ENCODE data around the gene IGF2. TPM values are rescaled to one million over a fixed set of nuclear protein-coding genes. Genes with fewer than 3 reads are reported as not detected.

Gene IGF2
- total and polyA plus RNA-seq, 2 donors (not counting 1 experiment from before 2014, with no cell fraction given): not detected

- H3K4me3 ChIP-seq (ENCODE audit: control extremely low read depth in 1 of 5, extremely low read depth in 1 of 5, insufficient read depth in 1 of 5, low read depth in 2 of 5, low read length in 4 of 5): no peak overlapping the region
- ATAC-seq (ENCODE audit: low read depth) (no peak), DNase-seq (no peak)
- peaks cover 0 to 5% (median 0%) of the 10 kb centered on the region in 4 experiments for H3K27me3 ChIP-seq (replicated peaks in 1 of 4; ENCODE audit: control extremely low read depth in 1 of 4, control insufficient read depth in 3 of 4, insufficient read depth in 4 of 4, low read length in 3 of 4)
- H2AFZ ChIP-seq (ENCODE audit: insufficient read depth, low read depth, low read length, poor library complexity, severe bottlenecking): no peak overlapping the region
- Mint-ChIP-seq H3K4me1 (no peaks in the 10 kb centered on the region), H3K4me3 (no peak overlapping the region), H3K27me3 (peaks cover 7% of the 10 kb centered on the region), H3K9me3 (ENCODE audit: insufficient read depth) (no peaks in the 10 kb centered on the region), H3K27ac (no peak overlapping the region)
- no peaks in the 10 kb centered on the region for H3K4me1 ChIP-seq (ENCODE audit: control insufficient read depth in 2 of 2, insufficient read depth in 2 of 2, low read length in 2 of 2)
- H3K4me2 ChIP-seq (replicated peaks; ENCODE audit: low read depth, low read length, poor library complexity, severe bottlenecking): no peak overlapping the region
- no peak overlapping the region for H3K9ac ChIP-seq (ENCODE audit: low read length)
- TF ChIP-seq EZH2 (IDR thresholded peaks at IDR 0.05; ENCODE audit: borderline replicate concordance, insufficient read depth, low read depth, low read length, poor library complexity, severe bottlenecking) (no peak), CTCF (IDR thresholded peaks at IDR 0.05) (no peak)
- no peaks in the 10 kb centered on the region for H3K36me3 ChIP-seq (replicated peaks in 1 of 2; ENCODE audit: control extremely low read depth in 1 of 2, control insufficient read depth in 1 of 2, extremely low read depth in 1 of 2, insufficient read depth in 2 of 2, low read length in 1 of 2)
- H3K9me3 ChIP-seq (ENCODE audit: control extremely low read depth in 1 of 3, control insufficient read depth in 2 of 3, insufficient read depth in 1 of 3, low read length in 2 of 3): peaks cover 0 to 3% (median 0%) of the 10 kb centered on the region in 3 donors
- POLR2A ChIA-PET: no interaction called here
- CTCF ChIA-PET: interaction anchor here (1.0 kb wide), 1 partner anchor 240 kb away, joined by 3 read pairs; no protein-coding TSS in a partner anchor
- no peak overlapping the region for H3K27ac ChIP-seq (ENCODE audit: low read length in 2 of 2)
- H3K79me2 ChIP-seq (ENCODE audit: control insufficient read depth, insufficient read depth, low read length): no peaks in the 10 kb centered on the region
- H4K20me1 ChIP-seq (ENCODE audit: control insufficient read depth, insufficient read depth, low read length, poor library complexity, severe bottlenecking): no peaks in the 10 kb centered on the region
- intact Hi-C loops (cut with micrococcal nuclease): no loop called here
- 94% methylated on average over 7 of the region's 11 CpGs for WGBS (ENCODE audit: insufficient coverage)
Measured at GRCh38 chr11:2180789-2181370, 41.7 kb upstream of the IGF2 start.

- H3K4me1 ChIP-seq (ENCODE audit: control insufficient read depth in 2 of 2, insufficient read depth in 2 of 2, low read length in 2 of 2): no peaks in the 10 kb centered on the region
- H3K27ac Mint-ChIP-seq: no peak overlapping the region
- ATAC-seq (ENCODE audit: low read depth) (no peak), DNase-seq (no peak)
- POLR2A ChIA-PET: no interaction called here
- CTCF ChIA-PET: interaction anchor here (1.0 kb wide), 1 partner anchor 240 kb away, joined by 3 read pairs; no protein-coding TSS in a partner anchor
- H3K4me1 Mint-ChIP-seq: no peaks in the 10 kb centered on the region
- H3K4me3 ChIP-seq (ENCODE audit: control extremely low read depth in 1 of 5, extremely low read depth in 1 of 5, insufficient read depth in 1 of 5, low read depth in 2 of 5, low read length in 4 of 5): no peak overlapping the region
- WGBS (ENCODE audit: insufficient coverage): 89% methylated on average over 13 of the region's 15 CpGs
- H3K27ac ChIP-seq (ENCODE audit: low read length in 2 of 2): no peak overlapping the region
- no peaks in the 10 kb centered on the region for H3K36me3 ChIP-seq (replicated peaks in 1 of 2; ENCODE audit: control extremely low read depth in 1 of 2, control insufficient read depth in 1 of 2, extremely low read depth in 1 of 2, insufficient read depth in 2 of 2, low read length in 1 of 2)
- peaks cover 0 to 3% (median 0%) of the 10 kb centered on the region in 3 donors for H3K9me3 ChIP-seq (ENCODE audit: control extremely low read depth in 1 of 3, control insufficient read depth in 2 of 3, insufficient read depth in 1 of 3, low read length in 2 of 3)
- peaks cover 7% of the 10 kb centered on the region for H3K27me3 Mint-ChIP-seq
- no peak overlapping the region for H3K4me2 ChIP-seq (replicated peaks; ENCODE audit: low read depth, low read length, poor library complexity, severe bottlenecking)
- no peaks in the 10 kb centered on the region for H4K20me1 ChIP-seq (ENCODE audit: control insufficient read depth, insufficient read depth, low read length, poor library complexity, severe bottlenecking)
- no peak for TF ChIP-seq CTCF (IDR thresholded peaks at IDR 0.05)
- TF ChIP-seq EZH2 (IDR thresholded peaks at IDR 0.05; ENCODE audit: borderline replicate concordance, insufficient read depth, low read depth, low read length, poor library complexity, severe bottlenecking): no peak
- no peak overlapping the region for H3K9ac ChIP-seq (ENCODE audit: low read length)
- intact Hi-C loops (cut with micrococcal nuclease): no loop called here
- no peak overlapping the region for H2AFZ ChIP-seq (ENCODE audit: insufficient read depth, low read depth, low read length, poor library complexity, severe bottlenecking)
- no peaks in the 10 kb centered on the region for H3K27me3 ChIP-seq (replicated peaks in 1 of 4; ENCODE audit: control extremely low read depth in 1 of 4, control insufficient read depth in 3 of 4, insufficient read depth in 4 of 4, low read length in 3 of 4)
- no peaks in the 10 kb centered on the region for H3K79me2 ChIP-seq (ENCODE audit: control insufficient read depth, insufficient read depth, low read length)
- no peak overlapping the region for H3K4me3 Mint-ChIP-seq
- H3K9me3 Mint-ChIP-seq (ENCODE audit: insufficient read depth): no peaks in the 10 kb centered on the region
Measured at GRCh38 chr11:2180347-2180746, 41.2 kb upstream of the IGF2 start.

Measured in B cell (primary cell).